ENCODE data around the gene RGS7.
"Not testable (repeated sequence)": the region's sequence is repeated elsewhere in the genome, so short reads cannot be mapped to it uniquely, and the experiment has no call there.

The RGS7 gene

GRCh38 chr1:241235256-241235897, 121.6 kb downstream of the RGS7 start:
- H3K27me3 ChIP-seq (ENCODE audit: control insufficient read depth, insufficient read depth, low read length) = no peaks in the 10 kb centered on the region

GRCh38 chr1:241229711-241230110, 127.3 kb downstream of the RGS7 start:
- Histone ChIP-seq H3K27ac (no peak overlapping the region), H2AFZ (no peak overlapping the region), H3K4me2 (ENCODE audit: low read length) (no peak overlapping the region), H3K79me2 (no peaks in the 10 kb centered on the region), H3K4me3 (ENCODE audit: low read depth, low read length) (no peak overlapping the region), H3K9me3 (ENCODE audit: control insufficient read depth, low read length) (no peaks in the 10 kb centered on the region), H3K36me3 (ENCODE audit: control insufficient read depth, insufficient read depth, low read length) (no peaks in the 10 kb centered on the region), H3K27me3 (ENCODE audit: control insufficient read depth, insufficient read depth, low read length) (no peaks in the 10 kb centered on the region), H3K4me1 (no peaks in the 10 kb centered on the region), H3K9ac (no peak overlapping the region)
- TF ChIP-seq CTCF (IDR thresholded peaks at IDR 0.05) = no peak

More at GRCh38 chr1:241235256-241235897, 121.6 kb downstream of the RGS7 start:
- Histone ChIP-seq H3K4me3 (ENCODE audit: low read depth, low read length) (no peak overlapping the region), H3K9ac (no peak overlapping the region), H3K79me2 (no peaks in the 10 kb centered on the region), H3K9me3 (ENCODE audit: control insufficient read depth, low read length) (no peaks in the 10 kb centered on the region), H3K27ac (no peak overlapping the region), H3K4me1 (no peaks in the 10 kb centered on the region), H2AFZ (no peak overlapping the region), H3K36me3 (ENCODE audit: control insufficient read depth, insufficient read depth, low read length) (no peaks in the 10 kb centered on the region), H3K4me2 (ENCODE audit: low read length) (no peak overlapping the region)
- TF ChIP-seq CTCF (IDR thresholded peaks at IDR 0.05) = no peak

DNA sequence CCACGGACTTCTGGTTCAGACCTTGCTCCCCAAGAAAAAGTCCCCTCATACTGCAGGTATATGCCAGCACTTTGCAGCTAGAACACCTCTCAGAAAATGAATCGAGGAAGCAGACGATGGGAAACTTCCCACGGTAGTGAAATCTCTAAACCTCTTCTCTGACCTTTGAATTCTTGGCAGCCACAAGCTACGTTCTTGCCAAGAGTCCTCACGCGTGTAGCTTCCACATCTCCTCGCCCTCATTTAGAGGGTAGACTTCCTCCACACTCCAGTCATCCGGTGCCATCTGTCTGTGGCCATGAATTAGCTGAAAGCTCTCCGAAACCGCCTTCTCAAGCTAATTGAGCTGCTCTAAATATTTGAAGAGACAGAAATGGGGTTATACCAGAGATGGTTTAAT, 127.8 kb downstream of the RGS7 start:
- H2AFZ ChIP-seq = no peak overlapping the region
- TF ChIP-seq CTCF (IDR thresholded peaks at IDR 0.05) = no peak
- no peaks in the 10 kb centered on the region for H3K79me2 ChIP-seq
- no peaks in the 10 kb centered on the region for H3K27me3 ChIP-seq (ENCODE audit: control insufficient read depth, insufficient read depth, low read length)
- no peak overlapping the region for H3K27ac ChIP-seq
- no peaks in the 10 kb centered on the region for H3K36me3 ChIP-seq (ENCODE audit: control insufficient read depth, insufficient read depth, low read length)
- no peak overlapping the region for H3K4me3 ChIP-seq (ENCODE audit: low read depth, low read length)
- no peak overlapping the region for H3K9ac ChIP-seq
- no peaks in the 10 kb centered on the region for H3K9me3 ChIP-seq (ENCODE audit: control insufficient read depth, low read length)
- H3K4me2 ChIP-seq (ENCODE audit: low read length) = peak overlapping the region; percentile 47
- H3K4me1 ChIP-seq = no peaks in the 10 kb centered on the region

GRCh38 chr1:241228339-241228738, 128.7 kb downstream of the RGS7 start:
- no peaks in the 10 kb centered on the region for H3K36me3 ChIP-seq (ENCODE audit: control insufficient read depth, insufficient read depth, low read length)
- H3K27ac ChIP-seq = no peak overlapping the region
- no peaks in the 10 kb centered on the region for H3K79me2 ChIP-seq
- no peaks in the 10 kb centered on the region for H3K4me1 ChIP-seq
- H2AFZ ChIP-seq = no peak overlapping the region
- no peaks in the 10 kb centered on the region for H3K27me3 ChIP-seq (ENCODE audit: control insufficient read depth, insufficient read depth, low read length)
- H3K9me3 ChIP-seq (ENCODE audit: control insufficient read depth, low read length) = no peaks in the 10 kb centered on the region
- no peak for TF ChIP-seq CTCF (IDR thresholded peaks at IDR 0.05)
- H3K4me3 ChIP-seq (ENCODE audit: low read depth, low read length) = no peak overlapping the region
- H3K9ac ChIP-seq = no peak overlapping the region
- no peak overlapping the region for H3K4me2 ChIP-seq (ENCODE audit: low read length)

- no peak overlapping the region for H2AFZ ChIP-seq
- no peaks in the 10 kb centered on the region for H3K9me3 ChIP-seq (ENCODE audit: control insufficient read depth, low read length)
- H3K79me2 ChIP-seq = no peaks in the 10 kb centered on the region
- H3K36me3 ChIP-seq (ENCODE audit: control insufficient read depth, insufficient read depth, low read length) = no peaks in the 10 kb centered on the region
- no peak for TF ChIP-seq CTCF (IDR thresholded peaks at IDR 0.05)
- no peak overlapping the region for H3K9ac ChIP-seq
- H3K27me3 ChIP-seq (ENCODE audit: control insufficient read depth, insufficient read depth, low read length) = no peaks in the 10 kb centered on the region
- no peak overlapping the region for H3K27ac ChIP-seq
- H3K4me2 ChIP-seq (ENCODE audit: low read length) = no peak overlapping the region
- no peaks in the 10 kb centered on the region for H3K4me1 ChIP-seq
- H3K4me3 ChIP-seq (ENCODE audit: low read depth, low read length) = no peak overlapping the region
Observed at GRCh38 chr1:241225741-241226140, 131.3 kb downstream of the RGS7 start.

DNA sequence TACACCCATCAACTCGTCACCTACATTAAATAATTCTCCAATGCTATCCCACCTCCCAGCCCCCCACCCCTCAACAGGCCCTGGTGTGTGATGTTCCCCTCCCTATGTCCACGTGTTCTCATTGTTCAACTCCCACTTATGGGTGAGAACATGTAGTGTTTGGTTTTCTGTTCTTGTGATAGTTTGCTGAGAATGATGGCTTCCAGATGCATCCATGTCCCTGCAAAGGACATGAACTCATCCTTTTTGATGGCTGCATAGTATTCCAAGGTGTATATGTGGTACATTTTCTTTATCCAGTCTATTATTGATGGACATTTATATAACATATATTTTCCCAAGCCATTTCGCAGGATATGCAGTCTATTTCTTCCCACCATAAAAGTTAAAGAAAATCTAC, 132.8 kb downstream of the RGS7 start:
- H3K27ac ChIP-seq; H3K9ac ChIP-seq; H3K4me3 ChIP-seq (ENCODE audit: low read depth, low read length); H2AFZ ChIP-seq; H3K79me2 ChIP-seq; H3K4me1 ChIP-seq; H3K36me3 ChIP-seq (ENCODE audit: control insufficient read depth, insufficient read depth, low read length); H3K9me3 ChIP-seq (ENCODE audit: control insufficient read depth, low read length); H3K27me3 ChIP-seq (ENCODE audit: control insufficient read depth, insufficient read depth, low read length); H3K4me2 ChIP-seq (ENCODE audit: low read length): not testable (repeated sequence)

GRCh38 chr1:241222813-241223212, 134.2 kb downstream of the RGS7 start:
- not testable (repeated sequence) for H3K9ac ChIP-seq; H3K36me3 ChIP-seq (ENCODE audit: control insufficient read depth, insufficient read depth, low read length); H3K27me3 ChIP-seq (ENCODE audit: control insufficient read depth, insufficient read depth, low read length); H2AFZ ChIP-seq; H3K4me2 ChIP-seq (ENCODE audit: low read length); H3K4me3 ChIP-seq (ENCODE audit: low read depth, low read length); H3K9me3 ChIP-seq (ENCODE audit: control insufficient read depth, low read length); H3K79me2 ChIP-seq; H3K27ac ChIP-seq; H3K4me1 ChIP-seq

All from parathyroid adenoma (tissue), 2 donors.